IMR-90 (cell line): ENCODE data around the gene SLC25A30.

ENCODE experiments used
- BHLHE40 ChIP-seq: fragments of 150-350 bp; IDR thresholded peaks from 2 replicates; pipeline ENCODE4 v1.6.1; 2016; ENCODE audit warnings: mild to moderate bottlenecking, low read depth, low read length
- CEBPB ChIP-seq: IDR thresholded peaks from 2 replicates; pipeline ENCODE4 v1.6.1; 2012; ENCODE audit warnings: low read depth, low read length, improper control_type of control experiment
- CHD1 ChIP-seq: IDR thresholded peaks from 2 replicates; pipeline ENCODE4 v1.6.1; 2012; ENCODE audit warnings: low read depth, low read length, improper control_type of control experiment
- CTCF ChIP-seq: conservative IDR thresholded peaks from 2 replicates; pipeline ENCODE4 v1.5.1; 2012; ENCODE audit warnings: mild to moderate bottlenecking, low read depth, low read length, improper control_type of control experiment
- ELK1 ChIP-seq: fragments of 150-350 bp; IDR thresholded peaks from 2 replicates; pipeline ENCODE4 v1.6.1; 2016; ENCODE audit warnings: low read depth, mild to moderate bottlenecking, low read length, moderate library complexity, borderline replicate concordance
- FOS ChIP-seq: fragments of 150-350 bp; IDR thresholded peaks from 2 replicates; pipeline ENCODE4 v1.6.1; 2016; ENCODE audit warnings: low read depth, low read length
- MAFK ChIP-seq: IDR thresholded peaks from 2 replicates; pipeline ENCODE4 v1.6.1; 2012; ENCODE audit warnings: low read depth, low read length, improper control_type of control experiment
- MAZ ChIP-seq: IDR thresholded peaks from 2 replicates; pipeline ENCODE4 v1.6.1; 2012; ENCODE audit warnings: low read depth, mild to moderate bottlenecking, low read length, improper control_type of control experiment, moderate library complexity, borderline replicate concordance
- MXI1 ChIP-seq: IDR thresholded peaks from 2 replicates; pipeline ENCODE4 v1.6.1; 2012; ENCODE audit warnings: low read depth, mild to moderate bottlenecking, low read length, moderate library complexity, borderline replicate concordance
- POLR2A ChIP-seq: IDR thresholded peaks from 2 replicates; pipeline ENCODE4 v1.6.1; 2012; ENCODE audit warnings: mild to moderate bottlenecking, low read depth, low read length
- RAD21 ChIP-seq: IDR thresholded peaks from 2 replicates; pipeline ENCODE4 v1.6.1; 2012; ENCODE audit warnings: low read length, improper control_type of control experiment
- RCOR1 ChIP-seq: IDR thresholded peaks from 2 replicates; pipeline ENCODE4 v1.6.1; 2012; ENCODE audit warnings: mild to moderate bottlenecking, low read length, improper control_type of control experiment; ENCODE audit not compliant: insufficient replicate concordance
- RFX5 ChIP-seq: IDR thresholded peaks from 2 replicates; pipeline ENCODE4 v1.8.0; 2012; ENCODE audit warnings: low read depth, mild to moderate bottlenecking, low read length, moderate library complexity
- SMC3 ChIP-seq: fragments of 150-350 bp; IDR thresholded peaks from 2 replicates; pipeline ENCODE4 v1.6.1; 2016; ENCODE audit warnings: low read depth, mild to moderate bottlenecking, antibody characterized with exemption, low read length, moderate library complexity

GRCh38 chr13:45385907-45386553, 32.1 kb downstream of the SLC25A30 start:
- TF ChIP-seq MAZ (no peak), CTCF (no peak), ELK1 (no peak), RFX5 (no peak), POLR2A (no peak), SMC3 (no peak), RAD21 (no peak), CEBPB (no peak), BHLHE40 (no peak), FOS (no peak), MXI1 (no peak), RCOR1 (no peak), CHD1 (no peak), MAFK (no peak)
